ENCODE measurements around the gene NR1H3.

NR1H3 gene

GRCh38 chr11:47269829-47270305 lies 12.1 kb downstream of the NR1H3 start, which contains the start of gene MADD:
TSS of gene MADD (plus strand) at chr11:47270133.
- peak; percentile 83 for DNase-seq (ENCODE audit: low read depth in 2 of 2)

- no peak for DNase-seq (ENCODE audit: low read depth in 2 of 2)
These were observed 12.8 kb downstream of the NR1H3 start for GRCh38 chr11:47270331-47271271.

- DNase-seq (ENCODE audit: low read depth in 2 of 2): no peak
These were observed 13.5 kb downstream of the NR1H3 start for GRCh38 chr11:47271328-47271727.

GRCh38 chr11:47271961-47272661 lies 14.3 kb downstream of the NR1H3 start:
- DNase-seq (ENCODE audit: low read depth in 2 of 2): no peak

- no peak for DNase-seq (ENCODE audit: low read depth in 2 of 2)
These were observed 14.9 kb downstream of the NR1H3 start for GRCh38 chr11:47272706-47273105.

GRCh38 chr11:47274495-47275235 lies 16.9 kb downstream of the NR1H3 start:
- DNase-seq (ENCODE audit: low read depth in 2 of 2): no peak

- DNase-seq (ENCODE audit: low read depth in 2 of 2): no peak
These were observed 19.1 kb downstream of the NR1H3 start for GRCh38 chr11:47276923-47277322.

GRCh38 chr11:47278058-47278457 lies 20.3 kb downstream of the NR1H3 start:
- no peak for DNase-seq (ENCODE audit: low read depth in 2 of 2)

- DNase-seq (ENCODE audit: low read depth in 2 of 2): no peak
These were observed 21.0 kb downstream of the NR1H3 start for GRCh38 chr11:47278769-47279168.

- DNase-seq (ENCODE audit: low read depth in 2 of 2): no peak
These were observed 22.3 kb downstream of the NR1H3 start for GRCh38 chr11:47280099-47280498.

- DNase-seq (ENCODE audit: low read depth in 2 of 2): no peak
These were observed 23.1 kb downstream of the NR1H3 start for GRCh38 chr11:47280860-47281259.

GRCh38 chr11:47282462-47282861 lies 24.7 kb downstream of the NR1H3 start:
- DNase-seq (ENCODE audit: low read depth in 2 of 2): no peak

GRCh38 chr11:47284151-47284550 lies 26.4 kb downstream of the NR1H3 start:
- DNase-seq (ENCODE audit: low read depth in 2 of 2): no peak

GRCh38 chr11:47285969-47286770 lies 28.4 kb downstream of the NR1H3 start:
- DNase-seq (ENCODE audit: low read depth in 2 of 2): no peak

- no peak for DNase-seq (ENCODE audit: low read depth in 2 of 2)
These were observed 30.3 kb downstream of the NR1H3 start for GRCh38 chr11:47288066-47288465.

- no peak for DNase-seq (ENCODE audit: low read depth in 2 of 2)
These were observed 32.1 kb downstream of the NR1H3 start for GRCh38 chr11:47289856-47290255.

- no peak for DNase-seq (ENCODE audit: low read depth in 2 of 2)
These were observed 37.6 kb downstream of the NR1H3 start for GRCh38 chr11:47295385-47295784.

- DNase-seq (ENCODE audit: low read depth in 2 of 2): no peak
These were observed 38.2 kb downstream of the NR1H3 start for GRCh38 chr11:47296045-47296444.

- DNase-seq (ENCODE audit: low read depth in 2 of 2): no peak
These were observed 41.3 kb downstream of the NR1H3 start for GRCh38 chr11:47299078-47299477.

GRCh38 chr11:47302853-47303252 lies 45.1 kb downstream of the NR1H3 start:
- DNase-seq (ENCODE audit: low read depth in 2 of 2): no peak

Measured in stimulated activated CD4-positive, alpha-beta T cell treated with anti-CD3 and anti-CD28 coated beads, Interleukin-12 subunit alpha, Interleukin-12 subunit beta, amount 100 ng/mL, for 24 hours (primary cell).